Left forelimb (tissue), 1 donor: ENCODE results near the gene ZNF343.
A peak's percentile ranks its signal among the peaks of the same experiment; 100 is the strongest.
"Not testable (repeated sequence)": the region's sequence is repeated elsewhere in the genome, so short reads cannot be mapped to it uniquely, and the experiment has no call there.

Experiments used
- DNase-seq: peaks from one replicate; pipeline ENCODE4 v3.0.0-alpha.2; 2018; ENCODE audit warnings: low spot score

ZNF343 gene

DNA sequence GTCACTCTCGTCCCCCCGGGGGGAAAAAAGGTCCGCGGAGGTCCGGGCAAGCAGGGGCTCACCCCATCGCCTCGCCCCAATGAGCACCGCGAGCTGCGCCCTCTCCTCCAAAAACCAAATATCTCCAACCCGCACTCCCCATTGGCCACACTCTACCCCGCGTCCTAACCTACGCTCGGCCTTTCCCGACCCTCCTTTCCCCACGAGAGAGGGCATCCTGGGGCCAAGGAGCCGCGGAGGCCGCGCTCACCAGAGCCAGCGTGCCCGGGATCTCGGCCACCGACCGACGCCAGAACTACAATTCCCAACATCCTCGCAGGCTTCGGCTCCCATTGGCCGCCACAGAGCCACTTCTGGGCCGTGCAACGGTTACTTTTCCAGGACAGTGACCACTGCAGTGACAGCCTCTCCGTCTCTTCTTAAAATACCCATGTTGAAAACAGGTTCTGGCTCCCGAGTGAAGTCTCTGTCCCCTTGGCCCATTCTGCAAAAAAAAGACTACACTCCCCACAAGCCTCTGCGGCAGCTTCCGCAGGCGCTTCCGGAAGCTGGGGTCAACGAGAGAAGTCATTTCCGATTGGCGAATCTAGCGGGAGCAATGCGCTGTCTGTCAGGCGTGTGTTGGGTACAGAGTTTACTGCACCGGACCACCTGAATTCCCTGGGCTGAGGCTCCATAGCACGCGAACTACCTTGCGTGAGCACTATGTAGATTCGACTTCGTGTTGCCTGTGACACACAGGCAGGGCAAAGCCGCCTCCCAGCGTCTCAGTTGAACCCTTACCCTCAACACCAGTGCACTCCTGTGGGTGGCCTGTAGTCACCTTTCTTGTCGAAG lies at the start of gene ZNF343:
TSS of gene ZNF343 (minus strand) at position 285 of the 837 bp plus-strand sequence. CDS start 15,020 bp downstream, outside the sequence.
- peak; percentile 92 for DNase-seq

DNA sequence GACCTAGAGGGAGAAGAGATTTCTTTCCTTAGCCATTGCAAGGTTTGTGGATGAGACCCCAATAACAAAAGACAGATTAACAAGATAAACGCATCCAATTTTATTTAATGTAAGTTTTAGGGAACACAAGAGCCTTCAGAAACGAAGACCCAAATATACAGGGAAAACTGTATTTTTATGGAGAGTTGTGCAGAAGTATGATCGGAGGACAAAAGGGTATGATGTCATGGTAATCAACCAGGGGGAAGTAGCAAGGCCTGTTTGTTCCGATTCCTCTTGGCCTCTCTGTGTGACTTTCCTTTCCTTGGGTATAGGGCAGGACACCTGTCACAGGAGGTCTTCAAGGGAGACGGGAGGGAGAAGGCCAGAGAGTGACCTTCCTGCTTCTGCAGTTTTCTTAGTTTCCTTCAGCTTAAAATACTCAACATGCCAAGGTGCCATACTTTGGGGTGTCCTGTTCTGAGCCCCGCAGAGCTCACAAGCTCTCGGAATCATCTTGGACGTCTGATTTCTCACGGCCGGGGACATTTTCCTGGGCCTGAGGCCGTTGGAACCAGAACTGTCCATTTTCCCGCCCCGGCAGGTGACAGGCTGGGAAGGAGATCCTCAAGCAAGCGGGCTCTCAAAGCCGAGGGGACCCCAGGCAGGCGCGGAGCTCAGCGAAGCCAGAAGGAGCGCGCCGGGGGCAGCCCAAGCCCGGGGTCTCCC lies 49.3 kb upstream of the ZNF343 start:
- DNase-seq: no peak

DNA sequence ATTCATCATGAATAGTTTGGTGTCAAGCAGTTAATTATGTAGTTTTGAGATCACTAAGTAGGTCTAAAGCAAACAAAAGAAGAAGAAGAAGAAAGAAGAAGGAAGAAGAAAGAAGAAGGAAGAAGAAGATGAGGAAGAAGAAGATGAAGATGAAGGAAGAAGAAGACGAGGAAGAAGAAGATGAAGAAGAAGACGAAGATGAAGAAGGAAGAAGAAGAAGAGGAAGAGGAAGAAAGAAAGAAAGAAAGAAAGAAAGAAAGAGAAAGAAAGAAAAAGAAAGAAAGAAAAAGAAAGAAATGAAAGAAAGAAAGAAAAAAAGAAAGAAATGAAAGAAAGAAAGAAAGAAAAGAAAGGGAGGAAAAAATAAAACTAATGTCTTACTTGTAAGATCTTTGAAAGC lies 36.9 kb upstream of the ZNF343 start:
- DNase-seq: no peak

DNA sequence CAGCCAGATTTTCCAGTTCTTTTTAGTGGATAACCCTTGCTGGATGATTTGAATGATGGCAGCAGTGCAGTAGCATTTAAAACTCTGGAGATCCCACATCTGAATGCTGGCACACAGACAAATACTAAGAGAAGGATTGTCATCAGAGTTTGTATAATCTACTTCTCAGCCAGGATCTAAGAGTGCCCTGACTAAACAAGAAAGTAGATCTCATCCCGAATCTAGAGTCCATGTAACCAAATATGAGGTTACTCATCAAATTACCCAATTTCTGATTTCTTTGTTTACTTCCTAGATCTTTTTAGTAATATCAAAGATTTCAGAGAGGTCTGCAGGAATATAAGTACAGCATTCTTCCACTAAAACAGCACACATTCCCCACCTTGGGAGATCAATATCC lies 35.5 kb upstream of the ZNF343 start:
- no peak for DNase-seq

DNA sequence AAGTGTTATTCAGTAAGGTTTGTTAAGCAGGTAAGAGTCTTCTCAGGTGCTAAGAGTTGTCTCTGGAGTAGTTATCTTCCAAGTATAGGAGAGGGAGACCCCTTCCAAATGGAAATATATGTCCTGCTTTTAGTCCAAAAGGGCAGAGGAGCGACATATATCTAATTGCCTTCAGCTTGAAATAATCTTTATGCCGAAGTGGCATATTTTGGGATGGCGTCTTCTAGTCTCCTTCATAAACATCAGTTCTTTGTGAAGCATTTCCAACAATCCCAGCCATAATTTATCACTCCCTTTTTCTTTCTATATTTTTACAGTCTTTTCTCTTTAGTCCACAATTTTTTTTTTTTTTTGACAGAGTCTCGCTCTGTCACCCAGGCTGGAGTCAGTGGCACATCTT lies 33.6 kb upstream of the ZNF343 start:
- no peak for DNase-seq

DNA sequence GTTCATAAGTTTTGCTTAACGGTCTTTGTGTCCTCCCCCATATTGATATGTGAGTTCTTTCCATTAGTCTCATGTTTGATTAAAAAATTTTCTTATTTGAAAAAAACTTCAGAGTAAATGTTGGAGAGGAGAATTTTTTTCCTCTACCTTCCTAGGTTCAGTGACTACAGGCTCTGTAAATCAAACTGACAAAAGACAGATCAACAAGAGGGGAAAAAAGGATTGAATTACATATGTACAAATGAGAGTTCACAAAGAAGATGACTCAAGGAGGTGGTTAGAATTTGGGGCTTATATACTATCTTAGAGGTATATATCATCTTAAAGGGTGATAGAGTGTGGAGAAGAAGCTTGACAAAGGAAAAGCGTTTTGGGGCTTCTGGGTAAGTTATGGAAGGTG lies 33.2 kb upstream of the ZNF343 start:
- no peak for DNase-seq

DNA sequence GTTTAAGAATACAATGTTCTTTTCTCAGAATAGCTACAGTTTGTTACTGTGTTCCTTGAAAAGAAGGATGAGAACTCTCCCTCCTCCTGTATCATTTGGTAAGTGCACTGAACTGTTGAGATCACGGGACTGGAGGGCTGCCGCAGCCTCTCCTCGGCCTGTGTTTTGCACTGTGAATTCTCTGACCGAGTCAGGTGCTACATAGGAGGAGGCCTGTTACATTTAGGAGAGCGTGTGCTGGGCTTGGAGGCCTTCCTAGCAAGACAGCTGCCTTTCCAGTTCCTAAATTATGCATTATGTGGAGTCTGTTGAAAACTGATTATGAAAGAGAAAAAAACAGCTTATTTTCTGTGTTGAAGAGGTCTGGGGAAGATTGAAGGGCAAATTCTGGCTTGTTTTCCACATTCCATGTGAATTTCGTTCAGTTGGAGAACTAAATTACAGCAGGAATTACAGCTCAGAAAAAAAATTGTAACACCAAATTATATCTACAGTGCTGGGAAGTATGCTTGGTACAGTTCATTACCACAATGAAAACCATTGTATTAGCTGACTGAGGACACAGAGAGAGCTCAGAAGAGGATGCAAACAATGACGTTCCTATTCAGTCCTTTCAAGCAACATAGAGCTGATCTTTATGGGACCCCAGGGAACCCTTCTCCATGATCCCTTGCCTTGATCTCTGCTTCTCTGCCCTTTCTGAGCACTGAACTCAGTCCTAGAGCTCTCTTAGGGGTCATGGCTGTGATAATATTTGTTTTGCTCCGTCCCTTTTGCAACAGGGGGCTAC lies 30.4 kb upstream of the ZNF343 start:
- no peak for DNase-seq

DNA sequence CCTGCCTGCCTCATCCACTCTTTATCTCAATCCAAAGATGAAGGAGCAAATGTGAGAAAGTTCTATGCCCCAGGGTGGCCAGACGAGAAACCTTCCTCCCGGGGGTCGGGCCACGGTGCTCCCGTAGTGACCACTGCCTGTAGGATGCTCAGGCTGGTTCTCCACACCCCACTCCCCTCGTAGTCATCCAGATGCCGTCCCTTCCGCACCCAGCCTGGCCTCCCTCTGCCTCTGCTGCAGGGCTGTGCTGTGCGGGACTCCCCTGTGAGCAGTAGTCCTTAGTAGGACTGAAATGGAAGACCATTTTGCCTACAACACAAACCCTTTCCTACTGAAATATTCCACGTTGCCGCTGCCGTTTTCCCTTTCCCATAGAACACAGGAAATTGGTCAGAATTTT lies 29.6 kb upstream of the ZNF343 start:
- no peak for DNase-seq

DNA sequence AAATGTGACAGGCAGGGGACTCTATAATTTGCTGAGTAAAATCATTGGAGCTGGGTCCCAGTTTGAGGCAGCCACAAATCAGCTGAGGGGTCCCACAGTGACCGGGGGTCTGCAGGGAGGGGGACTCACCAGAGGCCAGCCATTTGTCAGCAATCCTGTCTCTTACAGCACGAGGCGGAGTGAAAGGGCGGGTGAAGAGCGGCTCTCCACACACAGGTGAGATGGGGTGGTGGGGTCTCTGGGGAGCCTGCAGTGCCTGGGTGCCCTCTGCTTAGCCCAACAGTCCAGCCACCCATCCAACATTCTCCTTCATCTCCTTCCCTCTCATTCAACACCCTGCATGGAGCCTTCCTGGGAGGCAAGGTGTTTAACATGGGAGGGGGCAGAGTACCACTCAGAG lies 28.4 kb upstream of the ZNF343 start:
- DNase-seq: no peak

DNA sequence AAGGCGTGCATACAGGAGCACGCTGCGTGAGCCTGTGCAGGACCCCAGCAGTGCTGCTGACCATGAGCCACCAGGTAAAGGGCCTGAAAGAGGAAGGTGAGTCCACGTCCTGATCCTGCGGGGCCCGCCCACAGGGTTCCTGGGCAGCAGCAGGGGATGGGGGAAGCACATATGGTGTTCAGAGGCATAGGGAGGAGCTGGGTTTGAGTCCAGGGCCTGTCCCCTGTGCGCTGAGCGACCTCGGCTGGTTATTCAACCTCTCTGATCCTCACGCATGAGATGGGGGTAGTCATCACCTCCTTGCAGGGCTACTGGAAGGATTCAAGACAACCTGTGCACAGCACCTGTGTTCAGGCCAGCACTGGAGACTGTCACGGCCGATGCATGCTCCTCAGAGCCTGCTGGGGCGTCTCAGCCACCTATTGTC lies 27.9 kb upstream of the ZNF343 start, which contains the start of gene TMC2:
TSS of gene TMC2 (plus strand) at position 14 of the 427 bp plus-strand sequence. CDS start at position 63, 49 bp downstream.
- DNase-seq: no peak

DNA sequence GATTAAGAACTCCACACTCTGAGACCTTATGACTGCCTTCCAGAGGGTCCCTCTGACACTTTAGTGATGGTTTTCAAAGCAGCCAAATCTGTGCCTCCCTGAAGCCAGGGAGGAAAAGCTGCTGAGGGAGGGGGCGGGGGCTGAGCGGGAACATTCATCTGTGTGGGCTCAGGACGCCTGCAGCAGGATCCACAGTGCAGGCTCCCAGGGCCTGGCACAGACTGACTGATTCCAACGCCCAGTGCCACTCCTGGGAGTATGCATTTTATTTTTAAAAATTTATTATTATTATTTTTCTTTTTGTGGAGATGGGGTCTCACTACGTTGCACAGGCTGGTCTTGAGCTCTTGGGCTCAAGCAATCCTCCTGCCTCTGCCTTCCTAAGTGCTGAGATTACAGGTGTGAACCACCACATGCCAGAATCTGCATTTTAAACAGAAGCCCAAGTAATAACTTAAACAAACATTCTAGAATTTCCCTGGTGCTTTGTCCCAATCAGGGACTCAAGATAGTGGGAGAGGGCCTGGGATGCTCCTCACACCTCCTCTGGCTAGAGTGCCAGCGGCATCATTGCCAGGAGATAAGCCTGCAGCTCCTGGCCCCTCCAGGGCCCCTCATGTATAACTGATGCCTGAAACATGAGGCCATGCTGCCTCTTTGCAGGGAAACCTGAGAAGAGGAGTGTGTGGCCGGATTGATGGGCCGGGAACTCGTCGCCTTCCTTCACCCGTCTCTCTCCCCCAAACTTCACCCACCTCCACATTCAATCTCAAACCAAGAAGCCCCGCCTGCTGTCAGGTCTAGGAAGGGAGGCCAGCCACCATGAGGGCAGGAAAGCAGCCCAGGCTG lies 27.2 kb upstream of the ZNF343 start:
- DNase-seq: no peak

DNA sequence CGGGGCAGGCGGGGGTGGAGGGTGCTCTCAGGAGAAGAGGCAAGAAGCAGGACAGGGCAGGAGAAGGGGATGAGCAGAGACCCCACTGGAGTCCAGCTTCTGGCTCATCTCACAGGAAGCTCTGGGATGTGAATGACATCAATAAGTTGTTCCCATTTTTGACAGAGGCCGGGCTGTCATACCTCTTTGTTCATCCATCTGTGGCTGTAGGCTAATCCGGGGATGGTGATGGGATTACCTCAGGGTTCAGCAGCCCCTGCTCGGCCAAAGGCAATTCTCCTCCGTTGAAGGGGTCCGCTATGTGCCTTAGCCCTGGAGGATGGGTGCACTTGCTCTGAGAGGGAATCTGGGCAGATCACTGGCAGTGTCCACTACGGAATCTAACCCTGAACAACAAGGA lies 24.4 kb upstream of the ZNF343 start:
- no peak for DNase-seq

DNA sequence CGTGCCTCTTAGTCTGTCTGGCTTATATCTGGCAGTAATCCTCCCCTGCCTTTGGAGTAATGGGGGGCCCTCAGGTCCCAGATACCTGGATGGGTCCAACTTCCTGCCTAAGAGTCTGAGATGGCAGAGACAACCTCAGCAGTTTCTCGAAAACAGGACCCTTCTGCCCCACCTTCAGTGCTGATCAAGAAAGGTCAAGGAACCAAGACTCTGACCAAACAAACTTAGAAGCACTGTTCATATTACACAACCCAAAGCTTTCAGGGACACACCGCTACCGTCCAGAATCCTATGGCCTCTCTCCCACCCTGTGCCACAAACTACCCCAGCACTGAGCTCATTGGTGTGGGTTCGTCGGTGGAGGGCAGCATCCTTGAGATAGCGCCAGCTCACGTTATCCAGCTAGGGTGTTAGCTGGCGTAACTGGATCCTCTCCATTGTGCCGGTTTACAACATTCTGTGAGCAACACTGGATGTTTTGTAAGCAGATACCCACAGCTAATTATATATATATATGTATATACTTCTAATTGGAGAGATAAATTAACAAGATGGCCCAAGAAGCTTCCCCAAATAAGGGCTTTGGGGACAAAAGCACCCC lies 20.1 kb upstream of the ZNF343 start:
- DNase-seq: no peak

DNA sequence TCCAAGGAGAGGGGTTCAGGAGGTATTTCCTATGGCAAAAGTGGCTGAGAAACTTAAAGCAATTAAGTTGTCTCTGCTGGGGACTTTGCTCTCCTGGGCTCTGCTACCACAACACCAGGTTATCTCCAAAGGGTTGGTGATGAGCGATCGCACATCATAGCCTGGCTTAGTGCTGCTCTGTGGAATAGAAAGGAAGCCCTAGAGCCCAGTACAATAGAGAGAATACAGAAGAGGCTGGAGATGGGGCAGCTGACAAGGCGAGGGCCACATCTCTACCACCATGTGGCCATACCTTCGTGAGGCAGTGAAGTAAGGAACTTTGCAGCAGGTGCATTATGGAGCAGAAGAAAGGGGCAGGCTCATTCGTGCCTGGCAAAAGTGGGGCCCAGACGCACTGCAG lies 19.0 kb upstream of the ZNF343 start:
- no peak for DNase-seq

DNA sequence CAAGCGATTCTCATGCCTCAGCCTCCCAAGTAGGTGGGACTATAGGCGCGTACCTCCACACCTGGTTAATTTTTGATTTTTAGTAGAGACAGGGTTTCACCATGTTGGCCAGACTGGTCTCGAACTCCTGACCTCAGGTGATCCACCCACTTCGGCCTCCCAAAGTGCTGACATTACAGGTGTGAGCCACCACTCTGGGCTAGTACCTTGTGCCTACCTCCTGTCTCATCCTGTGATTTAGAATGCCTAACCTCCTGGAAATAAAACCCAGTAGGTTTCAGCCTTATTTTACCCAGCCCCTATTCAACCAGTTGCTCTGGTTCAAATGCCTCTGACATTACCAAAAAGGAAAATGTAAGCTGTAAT lies 17.5 kb upstream of the ZNF343 start:
- not testable (repeated sequence) for DNase-seq

DNA sequence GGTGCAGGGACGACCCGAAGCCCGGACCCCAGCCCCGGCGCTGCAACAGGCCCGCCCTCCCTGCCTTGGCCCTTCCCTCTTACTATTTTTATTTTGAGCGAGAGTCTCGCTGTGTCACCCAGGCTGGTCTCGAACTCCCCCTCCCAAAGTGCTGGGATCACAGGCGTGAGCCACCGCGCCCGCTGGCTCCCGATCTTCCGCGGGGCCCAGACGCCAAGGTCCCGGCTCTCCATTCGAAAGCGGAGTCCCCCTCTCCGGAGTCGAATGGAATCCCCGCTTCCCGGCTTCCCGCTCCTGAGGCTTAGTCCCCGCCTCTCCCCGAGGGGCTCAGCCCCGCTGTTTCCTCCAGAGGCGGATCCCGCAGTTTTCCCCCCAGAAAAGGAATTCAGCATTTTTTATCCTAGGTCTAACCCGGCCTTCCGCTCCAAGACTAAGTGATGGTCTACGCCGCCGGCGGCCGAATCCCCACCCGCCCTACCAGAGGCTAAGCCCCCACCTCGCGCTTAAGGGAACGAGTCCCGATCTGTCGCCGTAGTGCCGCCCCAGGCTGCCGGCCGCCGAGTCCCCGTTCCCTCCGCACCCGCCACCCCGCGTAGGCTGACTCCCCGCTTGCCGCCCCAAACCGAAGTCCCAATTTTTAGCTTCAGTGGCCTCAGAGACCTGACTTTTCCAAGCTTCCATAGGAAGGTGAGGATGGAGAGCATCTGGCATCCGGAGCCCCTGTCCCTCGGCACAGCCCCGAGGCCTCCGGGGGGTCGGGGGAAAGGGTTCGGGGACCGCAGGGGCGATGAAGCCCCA lies 16.2 kb upstream of the ZNF343 start:
- peak; percentile 76 for DNase-seq

DNA sequence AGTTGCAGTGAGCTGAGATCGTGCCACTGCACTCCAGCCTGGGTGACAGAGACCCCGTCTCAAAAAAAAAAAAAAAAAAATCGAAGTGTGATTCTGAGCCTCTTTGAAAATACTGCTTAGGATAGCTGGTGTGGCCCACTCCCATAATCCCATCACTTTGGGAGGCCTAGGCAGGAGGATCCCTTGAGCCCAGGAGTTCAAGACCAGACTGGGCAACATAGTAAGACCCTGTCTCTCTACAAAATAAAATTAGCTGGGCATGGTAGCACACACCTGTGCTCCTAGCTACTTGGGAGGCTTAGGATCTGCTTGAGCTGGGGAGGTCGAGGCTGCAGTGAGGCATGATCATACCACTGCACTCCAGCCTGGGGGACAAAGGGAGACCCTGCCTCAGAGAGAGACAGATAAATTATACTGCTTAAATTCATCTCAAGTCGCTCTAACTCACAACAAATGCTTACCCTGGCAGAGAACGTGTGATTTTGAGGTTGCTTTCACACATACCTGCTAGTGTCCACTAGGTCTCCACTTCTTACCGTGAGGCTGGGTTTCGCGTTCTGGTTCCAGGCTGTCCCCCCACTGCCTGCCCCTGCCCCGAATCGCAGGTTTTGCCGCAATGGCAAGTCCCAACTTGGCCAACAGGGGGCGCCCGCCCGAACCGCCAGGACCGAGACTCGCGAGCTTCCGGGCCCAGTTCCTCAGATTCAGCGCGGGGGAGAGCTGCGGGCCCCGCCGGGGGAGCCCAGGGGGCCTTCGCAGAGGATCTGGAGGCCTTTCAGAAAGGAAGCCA lies 15.4 kb upstream of the ZNF343 start:
- peak; percentile 94 for DNase-seq

DNA sequence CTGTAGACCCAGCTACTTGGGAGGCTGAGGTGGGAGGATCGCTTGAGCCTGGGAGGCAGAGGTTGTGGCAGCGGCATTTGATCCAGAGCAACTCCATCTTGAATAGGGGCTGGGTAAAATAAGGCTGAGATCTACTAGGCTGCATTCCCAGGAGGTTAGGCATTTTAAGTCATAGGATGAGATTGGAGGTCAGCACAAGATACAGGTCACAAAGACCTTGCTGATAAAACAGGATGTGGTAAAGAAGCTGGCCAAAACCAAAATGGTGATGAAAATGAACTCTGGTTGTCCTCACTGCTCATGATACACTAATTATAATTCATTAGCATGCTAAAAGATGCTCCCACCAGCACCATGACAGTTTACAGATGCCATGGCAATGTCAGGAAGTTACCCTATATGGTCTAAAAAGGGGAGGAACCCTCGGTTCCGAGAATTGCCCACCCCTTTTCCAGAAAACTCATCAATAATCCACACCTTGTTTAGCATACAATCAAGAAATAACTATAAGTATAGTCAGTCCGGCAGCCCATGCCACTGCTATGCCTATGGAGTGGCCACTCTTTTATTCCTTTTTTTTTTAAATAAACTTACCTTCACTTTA lies 14.2 kb upstream of the ZNF343 start:
- not testable (repeated sequence) for DNase-seq
